Activated CD8-positive, alpha-beta T cell treated with anti-CD3 and anti-CD28 coated beads for 36 hours (primary cell): ENCODE data around the gene FMNL1. TPM values are rescaled to one million over a fixed set of nuclear protein-coding genes. Genes with fewer than 3 reads are reported as not detected.
A peak's percentile ranks its signal among the peaks of the same experiment; 100 is the strongest.

Source experiments
- ATAC-seq: fragments of 200-7000 bp; cut with Tn5 transposase; one replicate; pipeline ENCODE4 v1.10.0; 2021; ENCODE audit warnings: mild to moderate bottlenecking, moderate library complexity
- CTCF ChIA-PET: fragments of 350-600 bp; sonication (Branson Sonifier 250); formaldehyde crosslinking; loops from one replicate; lab custom pipeline; 2021; ENCODE audit warnings: antibody characterized with exemption; lab: Charles Lee
- POLR2A ChIA-PET: fragments of 350-600 bp; sonication (Branson Sonifier 250); formaldehyde crosslinking; loops from one replicate; lab custom pipeline; 2021; ENCODE audit warnings: antibody characterized with exemption; lab: Charles Lee
- DNase-seq: peaks from one replicate; pipeline ENCODE4 v3.0.0-alpha.2; 2020
- H3K27ac Mint-ChIP-seq: one replicate; pipeline ENCODE4 v1.8.0; 2021; ENCODE audit warnings: mild to moderate bottlenecking, mixed read lengths
- H3K27me3 Mint-ChIP-seq: one replicate; pipeline ENCODE4 v1.8.0; 2021; ENCODE audit warnings: mixed read lengths
- H3K36me3 Mint-ChIP-seq: one replicate; pipeline ENCODE4 v1.8.0; 2021; ENCODE audit warnings: low read depth, mixed read lengths
- H3K4me1 Mint-ChIP-seq: one replicate; pipeline ENCODE4 v1.8.0; 2021; ENCODE audit warnings: low read depth, mixed read lengths
- H3K4me3 Mint-ChIP-seq: one replicate; pipeline ENCODE4 v1.8.0; 2021; ENCODE audit warnings: mild to moderate bottlenecking, moderate library complexity, mixed read lengths
- H3K9me3 Mint-ChIP-seq: one replicate; pipeline ENCODE4 v1.8.0; 2021; ENCODE audit warnings: mixed read lengths
- intact Hi-C: fragments of 100-400 bp; cut with micrococcal nuclease; formaldehyde crosslinking; loops from one replicate; pipeline ENCODE4 v1.10.0; 2022
- total RNA-seq, 2 experiments: library from RNA; stranded (reverse); gene quantifications; one replicate each; pipeline ENCODE4 v1.2.3, GENCODE V29; 2021
- TF ChIP-seq, protein P1 (sequence below): fragments of 200-600 bp; IDR thresholded peaks from one replicate; pipeline ENCODE4 v1.8.0; 2022; ENCODE audit warnings: antibody characterized with exemption, mild to moderate bottlenecking

The FMNL1 gene
- total RNA-seq, 2 experiments from 2014 or later: 285 to 298 TPM

DNA sequence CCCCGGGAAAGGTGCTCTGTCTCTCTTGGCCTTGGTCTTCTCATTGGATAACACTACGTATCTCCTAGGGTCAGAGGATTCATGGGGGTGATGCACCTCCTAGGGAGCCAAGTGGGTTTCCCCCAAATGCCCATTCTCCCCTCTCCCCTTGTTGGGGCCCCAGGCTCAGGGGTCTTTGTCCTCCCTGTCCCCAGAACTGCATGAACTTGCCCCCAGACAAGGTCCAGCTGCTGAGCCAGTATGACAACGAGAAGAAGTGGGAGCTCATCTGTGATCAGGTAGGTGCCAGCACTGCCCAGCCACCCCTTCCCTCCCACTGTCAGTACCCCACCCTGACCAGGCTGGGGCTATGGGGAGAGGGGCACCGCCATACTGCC, 8.7 kb downstream of the FMNL1 start:
- POLR2A ChIA-PET: interaction anchor here (0.6 to 23.2 kb wide), 6 partner anchors 7 to 1014 kb away, joined by 3 to 399 read pairs (median 116); partner anchors contain the start of genes FMNL1, HEXIM1 and MAP3K14
- CTCF ChIA-PET: interaction anchor here (0.6 to 14.5 kb wide), 17 partner anchors 9 to 162 kb away, joined by 3 to 406 read pairs (median 6); partner anchors contain the start of genes ACBD4 and FMNL1
- Mint-ChIP-seq H3K4me3 (peak overlapping the region; percentile 99), H3K36me3 (peaks cover 66% of the 10 kb centered on the region), H3K27ac (peak overlapping the region; percentile 99), H3K9me3 (no peaks in the 10 kb centered on the region), H3K4me1 (peaks cover 80% of the 10 kb centered on the region), H3K27me3 (no peaks in the 10 kb centered on the region)
- DNase-seq: no peak
- TF ChIP-seq, protein P1, sequence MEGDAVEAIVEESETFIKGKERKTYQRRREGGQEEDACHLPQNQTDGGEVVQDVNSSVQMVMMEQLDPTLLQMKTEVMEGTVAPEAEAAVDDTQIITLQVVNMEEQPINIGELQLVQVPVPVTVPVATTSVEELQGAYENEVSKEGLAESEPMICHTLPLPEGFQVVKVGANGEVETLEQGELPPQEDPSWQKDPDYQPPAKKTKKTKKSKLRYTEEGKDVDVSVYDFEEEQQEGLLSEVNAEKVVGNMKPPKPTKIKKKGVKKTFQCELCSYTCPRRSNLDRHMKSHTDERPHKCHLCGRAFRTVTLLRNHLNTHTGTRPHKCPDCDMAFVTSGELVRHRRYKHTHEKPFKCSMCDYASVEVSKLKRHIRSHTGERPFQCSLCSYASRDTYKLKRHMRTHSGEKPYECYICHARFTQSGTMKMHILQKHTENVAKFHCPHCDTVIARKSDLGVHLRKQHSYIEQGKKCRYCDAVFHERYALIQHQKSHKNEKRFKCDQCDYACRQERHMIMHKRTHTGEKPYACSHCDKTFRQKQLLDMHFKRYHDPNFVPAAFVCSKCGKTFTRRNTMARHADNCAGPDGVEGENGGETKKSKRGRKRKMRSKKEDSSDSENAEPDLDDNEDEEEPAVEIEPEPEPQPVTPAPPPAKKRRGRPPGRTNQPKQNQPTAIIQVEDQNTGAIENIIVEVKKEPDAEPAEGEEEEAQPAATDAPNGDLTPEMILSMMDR: no peak
- intact Hi-C loops: no loop called here
- ATAC-seq: no peak

DNA sequence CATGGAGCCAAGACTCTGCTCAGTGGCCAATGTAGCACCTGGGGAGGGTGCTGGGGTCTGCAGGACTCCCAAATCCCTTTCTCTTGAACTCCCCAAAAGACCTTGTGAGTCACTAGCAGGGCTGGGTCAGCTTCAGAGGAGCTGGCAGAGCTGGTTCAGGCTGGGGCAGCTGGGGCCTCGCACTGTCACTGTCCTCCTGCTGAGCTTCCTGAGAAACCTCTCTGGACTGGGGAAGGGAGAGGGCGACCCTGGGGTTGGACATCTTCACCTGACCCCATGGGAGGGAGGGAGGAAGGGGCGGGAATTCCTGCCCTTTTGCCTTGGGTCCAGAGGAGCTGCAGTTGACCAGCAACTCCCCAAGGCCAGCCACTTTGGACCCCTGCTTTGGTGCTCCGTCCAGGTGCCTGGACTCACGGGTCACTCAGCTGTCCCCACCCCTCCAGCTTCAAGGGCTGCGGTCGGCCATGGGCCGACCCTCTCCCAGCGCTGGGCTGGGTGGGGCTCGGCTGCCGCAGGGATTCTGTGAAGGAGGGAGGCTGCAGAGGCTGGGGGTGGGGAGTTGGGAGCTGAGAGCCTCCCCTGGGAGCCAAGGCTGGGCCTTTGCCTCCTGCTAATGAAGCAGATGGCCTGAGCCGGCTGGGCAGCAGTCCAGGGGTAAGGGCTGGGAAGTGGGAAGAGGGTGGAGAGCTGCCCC, 9.2 kb downstream of the FMNL1 start:
- no peak for ATAC-seq
- peaks cover 81% of the 10 kb centered on the region for H3K4me1 Mint-ChIP-seq
- peak overlapping the region; percentile 99 for H3K4me3 Mint-ChIP-seq
- no peaks in the 10 kb centered on the region for H3K9me3 Mint-ChIP-seq
- POLR2A ChIA-PET: interaction anchor here (0.6 to 23.2 kb wide), 5 partner anchors 8 to 1014 kb away, joined by 3 to 399 read pairs (median 211); partner anchors contain the start of genes FMNL1, HEXIM1 and MAP3K14
- TF ChIP-seq, protein P1: no peak
- H3K27me3 Mint-ChIP-seq: no peaks in the 10 kb centered on the region
- CTCF ChIA-PET: interaction anchor here (0.6 to 14.5 kb wide), 19 partner anchors 9 to 157 kb away, joined by 3 to 406 read pairs (median 6); partner anchors contain the start of genes ACBD4 and FMNL1
- peak overlapping the region; percentile 99 for H3K27ac Mint-ChIP-seq
- intact Hi-C loops: no loop called here
- DNase-seq: no peak
- peaks cover 70% of the 10 kb centered on the region for H3K36me3 Mint-ChIP-seq

DNA sequence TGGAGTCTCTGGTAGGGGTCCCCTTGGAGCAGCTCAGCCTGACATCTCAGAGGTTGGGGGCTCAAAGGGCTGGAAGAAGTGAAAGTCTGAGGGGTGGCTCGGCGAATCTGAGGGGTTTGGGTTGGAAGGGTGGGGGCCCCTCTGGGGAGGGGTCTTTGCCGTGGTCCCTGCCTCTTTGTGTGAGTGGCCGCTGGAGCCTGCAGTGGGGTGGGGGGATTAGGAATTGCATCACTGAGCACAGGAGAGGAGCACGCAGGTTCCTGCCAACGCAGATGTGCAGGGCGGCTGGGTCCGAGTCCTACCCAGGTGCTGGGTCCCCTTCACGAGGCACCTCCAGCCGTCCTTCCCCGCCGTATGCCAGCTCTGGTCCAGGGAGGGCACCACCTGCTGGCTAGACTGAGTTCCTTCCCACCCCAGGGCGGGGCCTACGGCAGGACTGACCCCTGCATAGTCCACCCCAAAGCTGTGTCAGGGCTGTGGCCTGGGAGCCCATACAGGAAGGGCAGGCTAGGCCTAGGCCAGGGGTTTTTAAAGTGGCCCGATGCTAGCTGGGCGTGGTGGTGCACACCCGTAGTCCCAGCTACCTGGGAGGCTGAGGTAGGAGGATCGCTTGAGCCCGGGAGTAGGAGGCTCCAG, 9.9 kb downstream of the FMNL1 start:
- POLR2A ChIA-PET: interaction anchor here (0.7 to 23.2 kb wide), 5 partner anchors 7 to 401 kb away, joined by 3 to 399 read pairs (median 211); partner anchors contain the start of genes FMNL1, HEXIM1 and MAP3K14
- ATAC-seq (no peak), DNase-seq (peak; percentile 51)
- Mint-ChIP-seq H3K27me3 (no peaks in the 10 kb centered on the region), H3K4me3 (peak overlapping the region; percentile 99), H3K4me1 (peaks cover 79% of the 10 kb centered on the region), H3K9me3 (no peaks in the 10 kb centered on the region), H3K36me3 (peaks cover 69% of the 10 kb centered on the region), H3K27ac (peak overlapping the region; percentile 99)
- intact Hi-C loops: no loop called here
- CTCF ChIA-PET: interaction anchor here (1.1 to 14.5 kb wide), 16 partner anchors 9 to 156 kb away, joined by 3 to 406 read pairs (median 6); partner anchors contain the start of genes ACBD4 and FMNL1
- TF ChIP-seq, protein P1: peak; percentile 63

DNA sequence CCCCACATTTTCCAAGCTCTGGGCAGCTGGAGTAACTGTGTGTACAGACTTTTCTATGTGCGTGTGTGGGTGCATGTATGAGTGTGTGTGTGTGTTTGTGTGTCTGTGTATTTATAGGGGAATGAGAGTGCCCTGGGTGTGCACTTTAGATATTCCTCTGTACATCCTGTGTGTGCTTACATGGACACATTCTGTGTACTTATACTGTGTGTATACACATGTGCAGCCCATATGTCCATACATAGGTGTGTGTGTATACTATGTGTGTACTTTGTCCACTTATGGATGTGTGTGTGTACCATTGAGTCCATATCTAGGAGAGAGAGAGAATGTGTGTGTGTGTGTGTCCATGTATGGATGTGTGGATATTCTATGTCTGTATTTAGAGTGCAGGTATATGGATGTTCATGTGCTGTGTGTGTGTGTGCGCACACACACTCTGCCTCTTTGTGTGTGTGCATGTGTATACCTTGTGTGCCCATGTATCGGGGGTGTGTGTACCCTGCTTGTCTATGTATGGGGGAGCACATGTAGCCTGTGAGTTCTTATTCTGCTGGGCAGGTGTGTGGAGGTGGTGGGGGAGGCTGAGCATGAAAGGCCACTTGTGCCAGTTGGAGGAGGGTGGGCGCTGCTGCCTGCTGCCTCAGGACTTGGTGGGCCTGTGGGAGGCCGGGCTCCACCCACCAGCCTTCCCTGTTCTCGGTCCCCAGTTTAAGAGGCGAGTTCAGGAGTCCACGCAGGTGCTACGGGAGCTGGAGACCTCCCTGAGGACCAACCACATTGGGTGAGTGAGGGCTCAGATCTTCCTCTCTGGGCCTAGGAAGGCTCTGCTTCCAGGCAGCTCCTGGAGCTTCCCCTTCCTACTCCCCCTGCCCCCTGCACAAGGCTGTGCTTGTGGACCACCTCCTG, 11.1 kb downstream of the FMNL1 start:
- no peaks in the 10 kb centered on the region for H3K27me3 Mint-ChIP-seq
- intact Hi-C loops: no loop called here
- peaks cover 75% of the 10 kb centered on the region for H3K4me1 Mint-ChIP-seq
- ATAC-seq (no peak), DNase-seq (no peak)
- H3K4me3 Mint-ChIP-seq: peak overlapping the region; percentile 99
- ChIA-PET CTCF (interaction anchor here (0.8 to 14.5 kb wide), 9 partner anchors 8 to 153 kb away, joined by 3 to 406 read pairs (median 8); partner anchors contain the start of genes ACBD4 and FMNL1), POLR2A (interaction anchor here (0.7 to 23.2 kb wide), 4 partner anchors 6 to 402 kb away, joined by 3 to 399 read pairs (median 305); partner anchors contain the start of genes FMNL1 and MAP3K14)
- peak overlapping the region; percentile 99 for H3K27ac Mint-ChIP-seq
- TF ChIP-seq, protein P1: no peak
- H3K36me3 Mint-ChIP-seq: peaks cover 71% of the 10 kb centered on the region
- no peaks in the 10 kb centered on the region for H3K9me3 Mint-ChIP-seq
